ENCODE results near the gene OR52N4.

OR52N4 gene

DNA sequence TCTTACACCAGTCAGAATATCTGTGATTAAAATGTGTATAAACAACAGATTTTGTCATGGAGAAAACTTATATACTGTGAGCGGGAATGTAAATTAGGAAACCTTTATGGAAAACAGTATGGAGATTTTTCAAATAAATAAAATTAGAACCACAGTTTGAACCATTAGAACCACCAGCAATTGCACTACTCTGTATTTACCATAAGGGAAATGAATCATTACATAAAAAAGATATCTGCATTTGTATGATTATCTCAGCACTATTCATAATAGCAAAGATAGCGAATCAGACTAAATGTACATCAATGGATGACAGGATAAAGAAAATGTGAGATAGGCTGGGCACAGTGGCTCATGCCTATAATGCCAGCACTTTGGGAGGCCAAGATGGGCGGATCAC is 7.4 kb upstream of the OR52N4 start:
- H3K27me3 ChIP-seq (ENCODE audit: insufficient read depth, poor library complexity, severe bottlenecking), result no peaks in the 10 kb centered on the region
- H3K4me3 ChIP-seq (replicated peaks; ENCODE audit: insufficient read depth, low read length), result no peak overlapping the region
- no peak overlapping the region for H3K27ac ChIP-seq (replicated peaks)
- DNase-seq (ENCODE audit: low read depth in 1 of 2, low spot score in 1 of 2), result no peak
- TF ChIP-seq, protein P1, sequence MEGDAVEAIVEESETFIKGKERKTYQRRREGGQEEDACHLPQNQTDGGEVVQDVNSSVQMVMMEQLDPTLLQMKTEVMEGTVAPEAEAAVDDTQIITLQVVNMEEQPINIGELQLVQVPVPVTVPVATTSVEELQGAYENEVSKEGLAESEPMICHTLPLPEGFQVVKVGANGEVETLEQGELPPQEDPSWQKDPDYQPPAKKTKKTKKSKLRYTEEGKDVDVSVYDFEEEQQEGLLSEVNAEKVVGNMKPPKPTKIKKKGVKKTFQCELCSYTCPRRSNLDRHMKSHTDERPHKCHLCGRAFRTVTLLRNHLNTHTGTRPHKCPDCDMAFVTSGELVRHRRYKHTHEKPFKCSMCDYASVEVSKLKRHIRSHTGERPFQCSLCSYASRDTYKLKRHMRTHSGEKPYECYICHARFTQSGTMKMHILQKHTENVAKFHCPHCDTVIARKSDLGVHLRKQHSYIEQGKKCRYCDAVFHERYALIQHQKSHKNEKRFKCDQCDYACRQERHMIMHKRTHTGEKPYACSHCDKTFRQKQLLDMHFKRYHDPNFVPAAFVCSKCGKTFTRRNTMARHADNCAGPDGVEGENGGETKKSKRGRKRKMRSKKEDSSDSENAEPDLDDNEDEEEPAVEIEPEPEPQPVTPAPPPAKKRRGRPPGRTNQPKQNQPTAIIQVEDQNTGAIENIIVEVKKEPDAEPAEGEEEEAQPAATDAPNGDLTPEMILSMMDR (IDR thresholded peaks at IDR 0.05; ENCODE audit: insufficient read depth, low read length), result no peak
- TF ChIP-seq SPI1 (IDR thresholded peaks at IDR 0.05; ENCODE audit: borderline replicate concordance, low read depth) (no peak), POLR2AphosphoS5 (IDR thresholded peaks at IDR 0.05; ENCODE audit: low read depth) (no peak), GABPA (IDR thresholded peaks at IDR 0.05; ENCODE audit: low read depth) (no peak)
- TF ChIP-seq, protein P2, sequence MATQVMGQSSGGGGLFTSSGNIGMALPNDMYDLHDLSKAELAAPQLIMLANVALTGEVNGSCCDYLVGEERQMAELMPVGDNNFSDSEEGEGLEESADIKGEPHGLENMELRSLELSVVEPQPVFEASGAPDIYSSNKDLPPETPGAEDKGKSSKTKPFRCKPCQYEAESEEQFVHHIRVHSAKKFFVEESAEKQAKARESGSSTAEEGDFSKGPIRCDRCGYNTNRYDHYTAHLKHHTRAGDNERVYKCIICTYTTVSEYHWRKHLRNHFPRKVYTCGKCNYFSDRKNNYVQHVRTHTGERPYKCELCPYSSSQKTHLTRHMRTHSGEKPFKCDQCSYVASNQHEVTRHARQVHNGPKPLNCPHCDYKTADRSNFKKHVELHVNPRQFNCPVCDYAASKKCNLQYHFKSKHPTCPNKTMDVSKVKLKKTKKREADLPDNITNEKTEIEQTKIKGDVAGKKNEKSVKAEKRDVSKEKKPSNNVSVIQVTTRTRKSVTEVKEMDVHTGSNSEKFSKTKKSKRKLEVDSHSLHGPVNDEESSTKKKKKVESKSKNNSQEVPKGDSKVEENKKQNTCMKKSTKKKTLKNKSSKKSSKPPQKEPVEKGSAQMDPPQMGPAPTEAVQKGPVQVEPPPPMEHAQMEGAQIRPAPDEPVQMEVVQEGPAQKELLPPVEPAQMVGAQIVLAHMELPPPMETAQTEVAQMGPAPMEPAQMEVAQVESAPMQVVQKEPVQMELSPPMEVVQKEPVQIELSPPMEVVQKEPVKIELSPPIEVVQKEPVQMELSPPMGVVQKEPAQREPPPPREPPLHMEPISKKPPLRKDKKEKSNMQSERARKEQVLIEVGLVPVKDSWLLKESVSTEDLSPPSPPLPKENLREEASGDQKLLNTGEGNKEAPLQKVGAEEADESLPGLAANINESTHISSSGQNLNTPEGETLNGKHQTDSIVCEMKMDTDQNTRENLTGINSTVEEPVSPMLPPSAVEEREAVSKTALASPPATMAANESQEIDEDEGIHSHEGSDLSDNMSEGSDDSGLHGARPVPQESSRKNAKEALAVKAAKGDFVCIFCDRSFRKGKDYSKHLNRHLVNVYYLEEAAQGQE (IDR thresholded peaks at IDR 0.05; ENCODE audit: insufficient replicate concordance, low read depth), result no peak

DNA sequence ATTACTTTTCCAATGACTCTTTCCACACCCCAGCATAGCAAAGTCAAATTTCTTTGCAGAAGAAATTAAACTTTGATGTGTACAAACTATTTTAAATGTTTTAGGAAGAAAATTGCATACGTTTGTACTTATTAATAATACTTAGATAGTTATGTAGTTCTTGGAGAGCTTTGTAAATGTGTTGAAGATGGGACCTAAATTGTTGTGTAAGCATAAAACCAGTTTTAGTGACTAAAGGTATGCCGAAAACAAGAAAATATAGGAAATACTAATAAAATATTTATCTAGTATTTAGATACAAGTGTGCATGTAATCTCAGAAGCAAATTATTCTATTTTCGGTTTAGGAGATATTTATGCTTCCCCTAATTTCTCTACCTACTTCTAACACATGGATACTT is 4.2 kb upstream of the OR52N4 start:
- H3K27ac ChIP-seq (replicated peaks), result no peak overlapping the region
- TF ChIP-seq GABPA (IDR thresholded peaks at IDR 0.05; ENCODE audit: low read depth), result no peak
- TF ChIP-seq SPI1 (IDR thresholded peaks at IDR 0.05; ENCODE audit: borderline replicate concordance, low read depth), result no peak
- TF ChIP-seq, protein P1 (IDR thresholded peaks at IDR 0.05; ENCODE audit: insufficient read depth, low read length), result no peak
- no peaks in the 10 kb centered on the region for H3K27me3 ChIP-seq (ENCODE audit: insufficient read depth, poor library complexity, severe bottlenecking)

DNA sequence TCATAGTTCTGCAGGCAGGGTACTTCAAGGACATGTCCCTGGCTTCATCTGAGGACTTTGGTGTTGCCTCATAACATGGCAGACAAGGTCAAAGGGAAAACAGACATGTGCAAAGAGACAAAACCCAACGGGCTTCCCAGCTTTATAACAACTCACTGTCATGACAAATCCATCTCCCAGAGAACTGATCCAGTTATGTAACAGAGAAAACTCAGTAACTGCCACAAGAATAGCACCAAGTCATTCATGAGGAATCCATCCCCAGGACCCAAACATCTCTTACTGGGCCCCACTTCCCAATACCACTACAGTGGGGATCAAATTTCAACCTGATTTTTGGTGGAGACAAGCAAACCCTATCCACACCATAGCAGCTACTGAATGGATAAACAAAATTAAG is 13.0 kb downstream of the OR52N4 start:
- Histone ChIP-seq H3K27me3 (ENCODE audit: insufficient read depth, poor library complexity, severe bottlenecking) (no peaks in the 10 kb centered on the region), H3K4me3 (replicated peaks; ENCODE audit: insufficient read depth, low read length) (no peak overlapping the region), H3K27ac (replicated peaks) (no peak overlapping the region)
- TF ChIP-seq, protein P2 (IDR thresholded peaks at IDR 0.05; ENCODE audit: insufficient replicate concordance, low read depth), result no peak
- TF ChIP-seq POLR2AphosphoS5 (IDR thresholded peaks at IDR 0.05; ENCODE audit: low read depth), result no peak
- no peak for TF ChIP-seq SPI1 (IDR thresholded peaks at IDR 0.05; ENCODE audit: borderline replicate concordance, low read depth)
- TF ChIP-seq, protein P1 (IDR thresholded peaks at IDR 0.05; ENCODE audit: insufficient read depth, low read length), result no peak
- TF ChIP-seq GABPA (IDR thresholded peaks at IDR 0.05; ENCODE audit: low read depth), result no peak
- DNase-seq (ENCODE audit: low read depth in 1 of 2, low spot score in 1 of 2), result no peak

More for the DNA sequence above, 4.2 kb upstream of the OR52N4 start:
- no peak overlapping the region for H3K4me3 ChIP-seq (replicated peaks; ENCODE audit: insufficient read depth, low read length)
- DNase-seq (ENCODE audit: low read depth in 1 of 2, low spot score in 1 of 2), result no peak

DNA sequence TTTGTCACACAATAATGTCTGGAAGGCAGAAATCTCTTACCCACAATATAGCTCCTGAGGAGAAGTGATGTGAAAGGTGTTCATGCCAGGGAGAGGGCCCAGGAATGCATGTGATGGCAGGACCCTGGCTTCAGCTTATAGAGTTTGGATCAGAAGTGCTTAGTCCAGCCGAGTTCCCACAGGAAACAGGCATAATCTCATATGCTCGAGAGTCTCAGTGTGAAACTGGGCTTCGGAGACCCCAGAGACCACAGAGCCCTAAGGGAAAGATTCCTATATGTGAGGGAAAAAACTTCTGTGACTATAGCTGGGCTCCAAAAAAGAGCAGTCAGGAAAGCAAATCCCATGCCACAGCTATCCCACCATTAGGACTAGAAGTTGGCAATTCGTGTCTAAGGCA is 29.2 kb downstream of the OR52N4 start, which contains the start of gene OR52N5:
Gene OR52N5, minus strand, starts transcription at position 101 of the 400 bp plus-strand sequence. CDS start 4,721 bp downstream, outside the sequence.
- no peak within 1 kb of the TSS for H3K4me3 ChIP-seq (replicated peaks; ENCODE audit: insufficient read depth, low read length)
- H3K27me3 ChIP-seq (ENCODE audit: insufficient read depth, poor library complexity, severe bottlenecking), result no peaks in the 10 kb centered on the region
- DNase-seq (ENCODE audit: low read depth in 1 of 2, low spot score in 1 of 2), result no peak
- TF ChIP-seq, protein P2 (IDR thresholded peaks at IDR 0.05; ENCODE audit: insufficient replicate concordance, low read depth), result no peak
- no peak for TF ChIP-seq POLR2AphosphoS5 (IDR thresholded peaks at IDR 0.05; ENCODE audit: low read depth)
- no peak for TF ChIP-seq GABPA (IDR thresholded peaks at IDR 0.05; ENCODE audit: low read depth)
- TF ChIP-seq, protein P1 (IDR thresholded peaks at IDR 0.05; ENCODE audit: insufficient read depth, low read length), result no peak
- no peak for TF ChIP-seq SPI1 (IDR thresholded peaks at IDR 0.05; ENCODE audit: borderline replicate concordance, low read depth)
- H3K27ac ChIP-seq (replicated peaks), result no peak within 1 kb of the TSS

All from HL-60 (cell line).